NCI-H526 treated with DMSO at 0.1 percent for 48 hours (cell line): ENCODE data around the gene CFI.
A peak's percentile ranks its signal among the peaks of the same experiment; 100 is the strongest.

Experiments
- DNase-seq: peaks from one replicate; lab custom pipeline; 2025; lab: John Stamatoyannopoulos, UW

CFI gene

DNA sequence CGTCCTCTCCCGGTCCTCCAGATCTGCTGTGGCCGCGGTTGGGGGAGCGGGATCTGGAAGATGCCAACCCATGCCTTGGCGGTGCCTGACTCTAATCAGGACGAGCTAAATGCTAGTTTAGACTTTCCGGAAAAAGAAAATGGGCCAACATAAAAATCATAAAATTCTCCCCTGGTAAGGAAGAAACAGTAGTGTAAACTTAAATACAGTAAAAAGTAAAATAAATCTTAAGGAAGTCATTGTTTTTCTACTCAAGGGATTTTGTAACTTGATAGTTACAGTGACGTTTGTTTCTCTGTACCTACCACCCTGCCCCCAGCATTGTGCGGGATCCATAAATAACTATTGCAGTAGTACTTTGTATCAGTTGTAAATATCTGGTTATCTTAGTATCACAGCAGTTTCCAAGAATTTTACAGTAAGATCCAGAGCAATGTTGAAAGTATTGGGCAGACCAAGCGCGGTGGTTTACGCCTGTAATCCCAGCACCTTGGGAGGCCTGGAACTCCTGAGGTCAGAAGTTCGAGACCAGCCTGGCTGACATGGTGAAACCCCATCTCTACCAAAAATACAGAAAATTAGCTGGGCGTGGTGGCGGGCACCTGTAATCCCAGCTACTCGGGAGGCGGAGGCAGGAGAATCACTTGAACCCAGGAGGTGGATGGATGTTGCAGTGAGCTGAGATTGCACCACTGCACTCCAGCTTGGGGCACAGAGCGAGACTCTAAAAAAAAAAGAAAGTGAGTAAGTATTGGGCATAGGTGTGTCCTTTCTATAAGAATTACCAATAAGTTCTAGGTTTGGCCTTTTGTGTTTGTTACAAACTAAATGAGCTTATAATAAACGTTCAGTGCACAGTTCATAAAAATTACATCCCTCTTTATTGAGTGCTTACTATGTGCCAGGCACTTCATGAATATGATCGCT is 70.9 kb downstream of the CFI start:
- no peak for DNase-seq

GRCh38 chr4:109729718-109730618 is 71.8 kb downstream of the CFI start, which contains the start of gene PLA2G12A:
TSS of gene PLA2G12A (minus strand) at chr4:109730070. CDS start at chr4:109729809, 261 bp downstream.
- DNase-seq = peak; percentile 82

- peak; percentile 48 for DNase-seq
Observed at GRCh38 chr4:109729117-109729717, 72.6 kb downstream of the CFI start.

DNA sequence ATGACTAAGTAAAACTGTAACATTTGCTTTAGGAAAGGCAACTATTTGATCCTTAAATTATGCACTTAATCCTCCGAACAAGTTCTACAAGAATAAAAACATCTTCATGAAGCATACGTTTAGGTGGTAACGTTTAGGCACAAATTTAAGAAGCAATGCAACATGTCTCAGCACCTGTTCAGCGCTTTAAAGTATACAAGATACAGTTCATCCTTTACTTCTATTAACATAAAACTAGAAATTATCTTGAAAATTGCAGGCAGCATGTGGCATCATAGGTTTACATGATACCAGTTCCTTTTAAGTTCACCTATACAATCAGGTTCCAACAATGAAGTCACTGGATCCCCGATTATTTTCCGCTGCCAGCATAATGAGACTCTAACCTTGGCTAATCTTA is 73.4 kb downstream of the CFI start:
- peak; percentile 25 for DNase-seq

DNA sequence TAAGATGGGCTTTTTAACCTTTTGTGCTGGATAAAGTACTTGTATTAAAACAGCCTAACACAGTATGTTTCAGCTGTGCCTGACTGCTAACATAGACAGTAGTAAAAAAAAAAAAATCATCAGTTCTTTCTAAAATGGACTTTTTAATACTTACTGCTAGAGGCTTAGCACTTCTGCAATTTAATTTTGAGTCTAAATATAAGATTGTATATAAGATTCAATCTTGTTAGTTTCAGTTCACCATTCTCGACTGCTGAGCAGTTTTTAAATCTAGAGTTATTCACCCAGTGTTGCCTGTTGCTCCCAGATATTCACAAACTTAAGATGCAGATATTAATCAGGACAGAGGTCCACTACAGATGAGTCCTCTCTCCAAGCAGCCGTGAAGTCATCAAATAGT is 78.7 kb downstream of the CFI start:
- no peak for DNase-seq

GRCh38 chr4:109722357-109722756 is 79.4 kb downstream of the CFI start:
- no peak for DNase-seq

DNA sequence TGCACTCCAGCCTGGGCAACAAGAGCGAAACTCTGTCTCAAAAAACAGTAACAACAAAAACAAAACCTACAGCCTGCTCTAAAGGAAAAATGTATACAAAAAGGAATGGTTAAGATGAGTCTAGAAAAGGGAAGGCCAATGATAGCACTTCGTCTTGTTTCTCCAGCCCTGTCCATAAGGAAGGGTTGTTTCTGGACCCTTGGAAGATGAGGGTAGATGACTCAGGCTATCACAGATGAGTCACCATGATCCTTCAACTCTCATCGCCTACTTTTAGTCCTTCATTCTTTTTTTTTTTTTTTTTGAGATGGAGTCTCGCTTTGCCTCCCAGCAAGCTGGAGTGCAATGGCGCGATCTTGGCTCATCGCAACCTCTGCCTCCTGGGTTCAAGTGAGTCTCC is 80.8 kb downstream of the CFI start:
- DNase-seq = no peak

- DNase-seq = no peak
Observed at GRCh38 chr4:109719604-109720003, 82.2 kb downstream of the CFI start.

DNA sequence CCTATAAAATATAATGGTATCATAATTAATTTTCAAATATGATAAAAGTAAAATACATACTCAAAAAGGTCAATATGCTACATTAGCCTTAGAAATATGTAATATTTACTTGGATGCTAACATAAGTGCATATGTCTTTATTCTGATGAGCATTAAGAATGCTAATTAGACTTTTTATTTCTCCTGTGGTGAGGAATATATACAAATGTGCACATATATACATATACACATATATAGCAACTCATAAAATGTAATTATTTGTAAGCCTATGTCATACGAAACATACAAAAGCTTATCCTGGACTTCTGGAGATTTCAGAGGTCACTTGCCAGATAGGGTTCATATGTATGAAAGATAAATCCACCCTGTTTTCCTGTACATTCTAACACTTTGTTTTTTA is 83.0 kb downstream of the CFI start:
- DNase-seq = no peak

DNA sequence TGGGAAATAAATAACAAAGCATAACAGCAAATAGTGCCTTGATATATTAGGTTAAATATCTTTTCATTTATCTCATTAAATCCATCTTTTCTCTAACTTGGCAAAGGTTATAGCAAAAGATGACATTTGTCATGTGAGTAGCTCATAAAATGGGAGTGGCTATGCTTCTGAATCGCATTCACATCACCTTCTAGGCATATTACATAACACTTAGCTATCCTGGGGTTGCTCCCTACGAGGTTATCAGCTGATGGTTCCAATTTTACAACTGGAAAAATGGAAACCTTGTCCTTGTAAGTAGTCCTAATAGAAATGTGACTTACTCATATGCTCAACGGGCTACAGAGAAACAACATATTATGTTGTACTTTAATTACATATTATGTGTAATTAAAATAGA is 88.3 kb downstream of the CFI start:
- DNase-seq = no peak

DNA sequence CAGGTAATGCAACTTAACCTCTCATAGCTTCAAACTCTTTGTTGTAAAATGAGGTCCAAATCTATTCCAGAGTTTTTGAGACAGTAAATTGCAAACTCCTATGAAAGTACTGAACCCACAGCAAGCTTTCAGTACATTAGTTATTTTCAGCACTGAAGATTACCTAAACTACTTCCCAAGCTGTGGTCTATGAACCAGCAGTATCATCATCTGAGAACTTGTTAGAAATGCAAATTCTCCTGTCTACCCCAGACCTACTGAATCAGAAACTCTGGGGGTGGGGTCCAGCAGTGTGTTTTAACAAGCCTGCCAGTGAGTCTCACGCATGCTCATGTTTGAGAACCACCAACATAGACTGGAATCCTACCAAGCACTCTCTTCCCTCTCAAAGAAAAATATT is 92.8 kb downstream of the CFI start:
- DNase-seq = no peak

GRCh38 chr4:109708435-109708834 is 93.4 kb downstream of the CFI start:
- no peak for DNase-seq

DNA sequence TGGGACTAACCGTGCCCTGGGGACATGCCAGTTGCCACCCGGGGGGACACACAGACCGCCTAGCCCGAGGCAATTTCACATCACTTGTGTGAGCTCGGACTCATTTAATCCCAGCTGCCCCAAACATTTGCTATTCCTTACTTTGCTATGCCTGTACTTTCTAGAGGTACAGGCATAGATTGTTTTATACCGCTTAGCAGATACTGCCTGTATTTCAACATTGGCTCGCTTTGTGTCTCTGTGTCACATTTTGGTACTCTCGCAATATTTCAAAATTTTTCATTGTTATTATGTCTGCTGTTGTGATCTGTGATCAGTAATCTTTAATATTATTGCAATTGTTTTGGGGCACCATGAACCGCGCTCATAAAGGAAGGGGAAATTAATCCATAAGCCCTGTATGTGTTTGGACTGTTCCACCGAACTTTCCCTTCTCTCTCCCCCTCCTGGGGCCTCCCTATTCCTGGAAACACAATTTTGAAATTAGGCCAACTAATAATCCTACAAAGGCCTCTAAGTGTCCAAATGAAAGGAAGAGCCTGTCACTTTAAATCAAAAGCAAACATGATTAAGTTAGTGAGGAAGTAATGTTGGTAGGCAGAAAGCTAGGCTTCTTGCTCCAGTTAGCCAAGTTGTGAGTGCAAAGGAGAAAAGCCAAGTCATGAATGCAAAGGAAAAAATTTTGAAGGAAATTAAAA is 98.0 kb downstream of the CFI start:
- no peak for DNase-seq

DNA sequence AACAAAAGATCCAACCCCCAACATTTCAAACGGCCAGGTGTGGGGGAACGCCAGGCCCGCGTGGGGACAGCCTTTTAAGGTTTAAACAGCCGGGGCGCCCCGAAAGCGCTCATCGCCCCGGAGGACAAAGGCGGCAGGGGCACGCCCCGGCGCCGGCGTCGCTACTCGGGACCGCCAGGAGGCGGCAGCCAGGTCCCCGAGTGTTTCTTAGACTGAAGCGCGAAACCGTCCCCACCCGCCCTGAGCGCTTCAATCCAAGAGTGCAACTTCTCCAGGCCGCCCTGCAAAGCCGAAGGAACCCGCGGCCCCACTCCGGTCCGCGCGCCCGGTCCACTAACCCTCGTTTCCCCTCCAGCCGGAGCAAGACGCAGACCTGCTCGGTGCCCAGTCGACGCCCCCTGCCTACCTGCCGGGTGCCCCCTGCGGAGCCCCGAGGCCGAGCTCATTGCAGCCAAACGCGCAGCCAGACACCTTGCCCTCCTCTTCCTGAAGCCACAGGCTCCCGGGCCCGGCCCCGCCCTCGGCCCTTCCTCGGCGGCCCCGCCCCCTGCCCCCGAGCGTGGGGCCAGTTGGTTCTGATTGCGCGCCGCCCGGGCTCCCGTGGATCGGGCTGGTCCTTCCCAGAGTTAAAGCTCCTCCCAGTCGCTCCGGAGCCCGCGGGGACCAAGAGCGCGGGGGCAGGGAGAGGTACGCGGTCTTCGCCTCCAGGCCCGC is 98.7 kb downstream of the CFI start, which contains the start of gene CASP6:
Gene CASP6 (minus strand): TSS at position 496 of the 714 bp plus-strand sequence. CDS start 50 bp downstream, at position 446.
- peak; percentile 80 for DNase-seq

DNA sequence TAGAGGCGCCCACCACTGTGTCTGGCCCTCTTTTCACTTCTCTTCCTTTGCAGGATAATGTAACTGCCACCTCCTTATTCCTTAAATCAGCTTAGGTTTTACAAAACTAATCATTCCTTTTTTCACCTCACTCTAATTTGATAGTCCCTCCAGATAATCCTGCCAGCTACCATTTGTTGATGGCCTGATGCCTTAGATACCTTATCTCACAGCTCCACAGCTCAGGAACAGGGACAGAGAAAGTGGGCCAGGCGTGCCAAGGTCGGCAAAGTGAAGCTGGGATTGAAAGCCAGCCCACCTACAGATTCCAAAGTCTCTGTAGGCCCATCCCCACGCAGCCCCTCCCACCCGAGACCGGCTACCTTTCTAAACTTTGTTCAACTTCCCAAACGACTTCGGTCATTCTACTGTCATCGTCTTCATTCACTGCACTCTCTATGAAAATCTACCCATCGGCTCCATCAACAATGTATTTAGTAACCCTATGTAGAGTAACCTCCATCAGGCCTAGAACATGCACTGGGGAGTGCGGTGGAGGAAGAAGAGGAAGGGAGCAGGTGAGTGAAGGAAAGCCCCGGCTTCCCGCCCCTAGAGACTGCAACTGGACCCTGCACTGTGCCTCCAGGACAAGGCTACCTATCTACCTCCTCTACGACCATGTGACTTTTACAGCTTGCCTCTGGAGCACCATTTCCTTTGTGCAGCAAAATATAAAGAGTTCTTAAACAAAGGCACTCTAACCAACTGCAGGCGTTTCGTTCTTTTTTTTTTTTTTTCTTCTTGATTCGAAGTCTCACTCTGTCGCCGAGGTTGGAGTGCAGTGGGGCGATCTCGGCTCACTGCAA is 100.0 kb downstream of the CFI start:
- DNase-seq = peak; percentile 68

DNA sequence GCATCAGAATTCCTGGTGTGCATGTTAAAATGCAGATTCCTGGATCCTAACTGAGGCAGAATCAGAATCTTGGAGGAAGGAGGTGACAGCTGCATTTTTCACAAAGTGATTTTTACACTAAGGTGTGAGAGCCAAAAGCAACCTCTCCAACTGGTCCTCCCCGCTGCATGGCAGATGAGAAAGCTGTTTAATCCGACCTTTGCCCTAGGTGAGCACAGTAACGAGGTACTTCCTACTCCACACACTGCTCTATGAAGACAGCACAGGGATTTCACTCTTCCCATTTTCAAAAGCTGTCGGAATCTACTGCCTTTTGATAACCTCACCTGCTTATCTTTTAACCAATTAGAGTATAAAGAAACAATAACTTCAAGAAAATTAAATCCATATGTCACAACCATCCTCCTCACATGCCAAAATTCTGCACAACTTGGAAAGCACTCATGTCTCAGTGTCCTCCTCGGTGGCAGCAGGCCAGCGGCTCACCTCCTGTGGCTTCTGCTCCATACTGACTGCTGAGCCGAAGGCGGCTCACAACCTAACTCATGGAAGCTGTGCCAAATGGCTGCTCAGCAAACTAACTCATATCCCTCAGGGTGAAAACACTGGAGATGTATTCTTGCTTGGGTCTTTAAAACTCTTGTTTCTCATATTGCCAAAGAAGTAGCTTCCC is 102.1 kb downstream of the CFI start:
- DNase-seq = no peak

GRCh38 chr4:109698656-109699055 is 103.1 kb downstream of the CFI start:
- DNase-seq = no peak

- DNase-seq = no peak
Observed at GRCh38 chr4:109691411-109691920, 110.3 kb downstream of the CFI start.
